COLO829 (cell line): ENCODE results near the gene RCCD1.

Experiments
- DNase-seq: peaks from one replicate; pipeline ENCODE4 v3.0.0; 2012; ENCODE audit warnings: low spot score

Gene RCCD1

GRCh38 chr15:90942354-90943120 lies 12.1 kb upstream of the RCCD1 start:
- no peak for DNase-seq

DNA sequence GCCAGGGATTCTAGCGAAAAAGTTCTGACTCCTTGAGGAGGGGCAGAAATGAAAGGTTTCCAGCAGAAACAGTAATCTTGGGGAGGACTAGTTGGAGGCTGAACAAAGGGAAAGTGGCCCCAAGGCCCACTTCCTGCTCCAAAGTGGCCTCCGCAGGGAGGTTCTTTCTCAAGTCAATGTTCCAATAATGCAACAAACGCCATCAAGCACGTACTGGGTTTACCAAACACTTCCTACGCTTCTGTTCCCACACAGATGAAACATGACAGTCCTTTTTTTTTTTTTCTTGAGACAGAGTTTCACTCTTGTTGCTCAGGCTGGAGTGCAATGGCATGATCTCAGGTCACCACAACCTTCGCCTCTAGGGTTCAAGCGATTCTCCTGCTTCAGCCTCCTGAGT lies 9.6 kb upstream of the RCCD1 start:
- no peak for DNase-seq

- no peak for DNase-seq
Observed at GRCh38 chr15:90946538-90946937, 8.1 kb upstream of the RCCD1 start.

DNA sequence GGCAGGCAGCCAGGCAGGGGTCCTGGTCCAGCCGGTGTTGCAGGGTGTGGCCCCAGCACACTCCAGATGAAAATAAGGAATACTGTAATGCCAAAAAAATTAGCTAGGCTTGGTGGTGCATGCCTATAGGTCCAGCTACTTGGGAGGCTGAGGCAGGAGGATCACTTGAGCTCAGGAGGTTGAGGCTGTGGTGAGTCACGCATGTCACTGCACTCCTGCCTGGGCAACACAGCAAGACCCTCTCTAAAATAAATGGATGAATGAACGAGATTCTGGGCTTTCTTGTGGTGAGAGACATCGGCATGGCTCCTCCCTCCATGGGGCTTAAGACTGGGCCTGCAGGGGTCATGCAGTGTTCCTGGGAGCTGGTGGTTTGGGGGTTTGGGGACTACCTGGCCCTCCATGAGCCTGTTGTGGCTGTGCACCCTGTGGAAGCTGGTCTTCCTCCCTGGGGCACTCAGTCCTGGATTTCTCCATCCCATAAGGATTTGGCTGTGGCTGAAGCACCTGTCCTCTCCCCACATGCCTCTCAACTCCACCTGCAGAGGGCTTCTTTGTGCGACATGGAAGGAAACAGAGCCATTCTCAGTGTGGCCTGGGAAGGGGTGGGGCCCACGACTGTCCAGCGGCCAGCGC lies 7.6 kb upstream of the RCCD1 start:
- DNase-seq: no peak

DNA sequence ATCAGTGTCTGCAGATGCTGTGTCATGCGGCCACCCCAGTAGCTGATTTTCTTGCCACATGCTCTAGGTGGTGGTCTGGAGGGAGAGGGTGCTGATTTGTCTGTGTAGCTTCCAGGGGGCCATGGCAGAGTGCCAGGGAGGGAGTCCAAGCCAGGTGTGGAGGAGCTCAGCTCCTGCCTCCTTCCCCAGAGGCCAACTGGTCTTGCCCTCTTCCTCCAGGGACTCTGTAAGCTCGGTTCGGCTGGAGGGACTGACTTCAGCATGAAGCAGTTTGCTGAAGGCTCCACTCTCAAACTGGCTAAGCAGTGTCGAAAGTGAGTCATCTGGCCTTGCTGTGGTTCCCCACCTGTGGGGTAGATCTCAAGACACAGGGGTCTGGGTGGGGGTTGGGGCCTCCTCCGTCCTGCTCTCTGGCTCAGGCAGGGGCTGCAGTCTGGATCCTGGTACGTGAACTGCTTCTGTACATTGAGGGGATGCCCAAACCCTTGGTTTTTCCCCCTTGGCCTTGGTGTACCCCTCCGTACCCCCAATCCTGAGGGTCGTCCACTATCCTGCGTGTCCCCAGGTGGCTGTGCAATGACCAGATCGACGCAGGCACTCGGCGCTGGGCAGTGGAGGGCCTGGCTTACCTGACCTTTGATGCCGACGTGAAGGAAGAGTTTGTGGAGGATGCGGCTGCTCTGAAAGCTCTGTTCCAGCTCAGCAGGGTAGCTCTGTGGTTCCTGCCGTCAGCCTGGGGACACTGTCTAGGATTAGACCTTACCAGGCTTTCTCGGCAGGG lies 6.9 kb upstream of the RCCD1 start:
- no peak for DNase-seq

- DNase-seq: no peak
Observed at GRCh38 chr15:90948506-90948905, 6.2 kb upstream of the RCCD1 start.

- DNase-seq: no peak
Observed at GRCh38 chr15:90949979-90950675, 4.6 kb upstream of the RCCD1 start.

GRCh38 chr15:90950676-90951075 lies 4.0 kb upstream of the RCCD1 start:
- DNase-seq: no peak

DNA sequence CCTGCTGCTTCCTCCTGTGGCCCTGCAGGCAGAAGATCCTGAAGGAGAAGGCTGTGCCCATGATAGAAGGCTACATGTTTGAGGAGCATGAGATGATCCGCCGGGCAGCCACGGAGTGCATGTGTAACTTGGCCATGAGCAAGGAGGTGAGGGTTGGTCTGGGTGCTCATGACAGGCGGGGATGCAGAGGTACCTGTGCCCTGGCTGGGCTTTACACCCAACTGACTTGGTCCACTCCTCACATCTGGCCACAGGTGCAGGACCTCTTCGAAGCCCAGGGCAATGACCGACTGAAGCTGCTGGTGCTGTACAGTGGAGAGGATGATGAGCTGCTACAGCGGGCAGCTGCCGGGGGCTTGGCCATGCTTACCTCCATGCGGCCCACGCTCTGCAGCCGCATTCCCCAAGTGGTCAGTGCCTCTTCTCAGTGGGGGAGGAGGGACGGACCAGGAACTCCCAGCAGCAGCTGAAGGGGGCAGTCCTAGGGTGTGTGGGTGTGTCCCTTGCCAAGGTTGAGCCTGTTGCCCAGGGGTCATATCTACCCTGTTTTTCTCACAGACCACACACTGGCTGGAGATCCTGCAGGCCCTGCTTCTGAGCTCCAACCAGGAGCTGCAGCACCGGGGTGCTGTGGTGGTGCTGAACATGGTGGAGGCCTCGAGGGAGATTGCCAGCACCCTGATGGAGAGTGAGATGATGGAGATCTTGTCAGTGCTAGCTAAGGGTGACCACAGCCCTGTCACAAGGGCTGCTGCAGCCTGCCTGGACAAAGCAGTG lies 1.6 kb upstream of the RCCD1 start:
- DNase-seq: no peak

DNA sequence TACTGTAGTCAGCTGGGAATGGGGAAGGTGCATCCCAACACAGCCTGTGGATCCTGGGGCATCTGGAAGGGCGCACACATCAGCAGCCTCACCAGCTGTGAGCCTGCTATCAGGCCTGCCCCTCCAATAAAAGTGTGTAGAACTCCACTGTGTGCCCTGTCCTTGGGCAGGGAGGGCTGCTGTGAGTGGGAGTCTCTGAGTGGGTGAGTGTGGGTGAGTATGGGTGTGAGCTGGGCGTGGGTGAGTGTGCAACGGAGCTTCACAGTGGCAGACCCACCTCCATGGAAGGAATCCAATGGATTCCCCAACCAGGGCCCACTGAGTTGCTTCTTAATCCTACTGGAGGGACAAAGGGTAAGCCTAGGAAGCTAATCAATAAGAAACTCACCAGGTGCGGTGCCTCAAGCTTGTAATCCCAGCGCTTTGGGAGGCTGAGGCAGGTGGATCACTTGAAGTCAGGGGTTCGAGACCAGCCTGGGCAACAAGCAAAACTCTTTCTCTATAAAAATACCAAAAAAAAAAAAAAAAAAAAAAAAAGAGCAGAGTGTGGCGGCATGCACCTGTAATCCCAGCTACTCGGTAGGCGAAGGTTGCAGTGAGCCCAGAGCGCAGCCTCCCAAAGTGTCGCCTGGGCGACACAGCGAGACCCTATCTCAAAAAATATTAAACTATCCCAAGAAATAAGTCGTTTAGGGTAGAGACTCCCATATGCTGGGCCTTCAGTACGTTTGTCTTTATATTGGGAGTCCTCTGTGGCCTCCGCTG lies 555 bp upstream of the RCCD1 start:
- DNase-seq: no peak

GRCh38 chr15:90955624-90956273 lies 1.1 kb downstream of the RCCD1 start:
- DNase-seq: no peak

GRCh38 chr15:90956274-90957030 lies 1.8 kb downstream of the RCCD1 start:
- no peak for DNase-seq

GRCh38 chr15:90957031-90957790 lies 2.5 kb downstream of the RCCD1 start:
- DNase-seq: no peak

DNA sequence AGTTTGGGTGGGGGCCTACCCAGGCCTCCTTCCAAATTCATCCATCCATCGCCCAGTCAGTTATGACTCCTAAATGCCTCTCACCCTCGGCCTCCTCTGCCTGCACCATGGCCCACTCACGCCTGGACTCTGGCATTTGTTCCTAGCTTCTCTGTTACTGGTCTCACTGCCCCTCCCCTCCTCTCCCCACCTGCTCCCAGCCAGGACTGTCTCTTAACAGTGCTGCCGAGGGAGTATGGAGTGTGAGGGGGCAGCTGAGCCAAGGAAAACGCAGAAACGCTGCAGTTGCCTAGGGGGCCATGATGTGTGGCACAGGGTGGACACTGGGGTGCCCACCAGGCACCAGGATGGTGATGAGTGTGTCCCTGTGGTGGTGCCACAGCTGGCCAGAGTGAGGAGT lies 3.1 kb downstream of the RCCD1 start:
- no peak for DNase-seq

DNA sequence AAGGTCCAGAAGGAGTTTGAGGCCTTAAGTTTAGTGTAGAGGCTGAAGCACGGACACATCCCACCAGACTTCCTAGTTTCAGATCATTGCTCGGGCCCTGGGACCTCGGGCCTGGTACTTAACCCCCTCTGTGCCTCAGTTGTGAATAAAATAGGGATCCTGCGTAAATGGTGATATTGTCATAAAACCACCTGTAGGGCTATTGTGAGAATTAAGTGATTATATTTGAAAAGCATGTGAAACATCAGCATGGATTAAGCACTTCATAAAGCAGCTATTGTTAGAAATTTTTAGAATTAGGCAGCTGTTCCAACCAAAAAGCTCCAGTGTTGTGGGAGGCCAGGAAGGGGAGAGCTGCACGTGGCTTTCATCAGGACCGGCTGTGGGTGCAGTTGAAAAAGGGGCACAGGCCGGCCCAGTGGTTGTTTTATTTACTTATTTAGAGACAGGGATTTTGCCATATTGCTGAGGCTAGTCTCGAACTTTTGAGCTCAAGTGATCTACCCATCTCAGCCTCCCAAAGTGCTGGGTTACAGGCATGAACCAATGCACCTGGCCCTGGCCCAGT lies 4.4 kb downstream of the RCCD1 start:
- no peak for DNase-seq

GRCh38 chr15:90959894-90960293 lies 5.2 kb downstream of the RCCD1 start:
- no peak for DNase-seq

GRCh38 chr15:90960298-90961091 lies 5.8 kb downstream of the RCCD1 start:
- no peak for DNase-seq

DNA sequence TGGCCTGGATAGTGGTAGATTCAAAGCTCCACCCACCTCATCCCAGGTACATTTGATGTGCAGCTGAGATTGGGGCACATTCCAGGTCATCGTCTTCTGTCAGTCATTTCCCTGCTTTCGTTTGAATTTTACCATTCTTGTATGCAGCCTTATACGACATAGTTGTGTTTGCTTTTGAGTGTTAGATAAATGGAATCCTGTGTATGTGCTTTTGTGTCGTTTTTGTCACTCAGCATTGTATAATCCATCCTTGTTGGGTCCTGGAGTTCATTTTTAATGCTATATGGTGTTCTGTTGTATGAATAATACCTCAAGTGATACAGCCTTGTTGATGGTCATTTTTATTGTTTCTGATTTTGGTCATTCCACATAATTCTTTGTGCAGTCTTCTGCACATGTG lies 7.3 kb downstream of the RCCD1 start:
- DNase-seq: no peak
